Transverse colon (tissue), 3 donors: ENCODE data around the gene RBM17.
"Not testable (repeated sequence)": the region's sequence is repeated elsewhere in the genome, so short reads cannot be mapped to it uniquely, and the experiment has no call there.

Experiments
- EP300 ChIP-seq: sonication (generic); formaldehyde crosslinking; IDR thresholded peaks from one replicate; pipeline ENCODE4 v1.6.1; 2017; ENCODE audit warnings: antibody characterized with exemption, low read depth
- POLR2A ChIP-seq: fragments of 450-650 bp; IDR thresholded peaks from one replicate; pipeline ENCODE4 v1.6.1; 2016; ENCODE audit warnings: antibody characterized with exemption, mild to moderate bottlenecking, moderate library complexity
- TF ChIP-seq, protein P1 (sequence below), 5 experiments: fragments of 200-600 bp in 3 of 5; fragments of 450-650 bp in 2 of 5; sonication (generic) in 3 of 5; IDR thresholded peaks; 1 replicate in 2 of 5; 2 replicates in 3 of 5; pipeline ENCODE4 v1.5.1; 2016 to 2017; ENCODE audit warnings: antibody characterized with exemption in 5 of 5, inconsistent platforms in 3 of 5, mild to moderate bottlenecking in 2 of 5, moderate library complexity in 1 of 5

- TF ChIP-seq, protein P1, sequence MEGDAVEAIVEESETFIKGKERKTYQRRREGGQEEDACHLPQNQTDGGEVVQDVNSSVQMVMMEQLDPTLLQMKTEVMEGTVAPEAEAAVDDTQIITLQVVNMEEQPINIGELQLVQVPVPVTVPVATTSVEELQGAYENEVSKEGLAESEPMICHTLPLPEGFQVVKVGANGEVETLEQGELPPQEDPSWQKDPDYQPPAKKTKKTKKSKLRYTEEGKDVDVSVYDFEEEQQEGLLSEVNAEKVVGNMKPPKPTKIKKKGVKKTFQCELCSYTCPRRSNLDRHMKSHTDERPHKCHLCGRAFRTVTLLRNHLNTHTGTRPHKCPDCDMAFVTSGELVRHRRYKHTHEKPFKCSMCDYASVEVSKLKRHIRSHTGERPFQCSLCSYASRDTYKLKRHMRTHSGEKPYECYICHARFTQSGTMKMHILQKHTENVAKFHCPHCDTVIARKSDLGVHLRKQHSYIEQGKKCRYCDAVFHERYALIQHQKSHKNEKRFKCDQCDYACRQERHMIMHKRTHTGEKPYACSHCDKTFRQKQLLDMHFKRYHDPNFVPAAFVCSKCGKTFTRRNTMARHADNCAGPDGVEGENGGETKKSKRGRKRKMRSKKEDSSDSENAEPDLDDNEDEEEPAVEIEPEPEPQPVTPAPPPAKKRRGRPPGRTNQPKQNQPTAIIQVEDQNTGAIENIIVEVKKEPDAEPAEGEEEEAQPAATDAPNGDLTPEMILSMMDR (IDR thresholded peaks at IDR 0.05), result not testable (repeated sequence)
- not testable (repeated sequence) for TF ChIP-seq EP300, POLR2A
These were observed 53.4 kb downstream of the RBM17 start for GRCh38 chr10:6142186-6142585.
